Prostate gland (tissue), 2 donors: ENCODE data around the gene SMARCB1. TPM values are rescaled to one million over a fixed set of nuclear protein-coding genes. Genes with fewer than 3 reads are reported as not detected.

ENCODE experiments used
- DNase-seq: peaks from one replicate; pipeline ENCODE4 v3.0.0-alpha.2; 2019; ENCODE audit warnings: low spot score
- H3K27ac ChIP-seq, 2 donors: fragments of 200-600 bp; sonication (generic); 2 replicates each; pipeline ENCODE4 v1.5.1; 2017 to 2019
- H3K27me3 ChIP-seq: fragments of 200-600 bp; sonication (generic); replicated peaks from 2 replicates; pipeline ENCODE4 v1.5.1; 2019; ENCODE audit not compliant: insufficient read depth
- H3K36me3 ChIP-seq, 2 donors: fragments of 200-600 bp; sonication (generic); 1 replicate in 1 of 2; 2 replicates in 1 of 2; pipeline versions ENCODE4 v1.5.1 to v1.8.1; 2017 to 2019
- H3K4me1 ChIP-seq: fragments of 200-600 bp; sonication (generic); replicated peaks from 2 replicates; pipeline ENCODE4 v1.5.1; 2019
- H3K4me3 ChIP-seq, 2 donors: fragments of 200-600 bp; sonication (generic); 2 replicates each; pipeline ENCODE4 v1.5.1; 2017 to 2019
- H3K9me3 ChIP-seq: fragments of 200-600 bp; sonication (generic); 2 replicates; pipeline ENCODE4 v1.5.1; 2017
- CTCF ChIP-seq, 4 experiments: fragments of 200-600 bp in 2 of 4; fragments of 450-650 bp in 2 of 4; sonication (generic) in 2 of 4; IDR thresholded peaks; 1 replicate in 3 of 4; 2 replicates in 1 of 4; pipeline ENCODE4 v1.5.1; 2016 to 2019; ENCODE audit warnings: antibody characterized with exemption in 4 of 4, mild to moderate bottlenecking in 2 of 4, moderate library complexity in 2 of 4
- POLR2A ChIP-seq: fragments of 450-650 bp; IDR thresholded peaks from one replicate; pipeline ENCODE4 v1.6.1; 2016; ENCODE audit warnings: antibody characterized with exemption, mild to moderate bottlenecking
- POLR2AphosphoS5 ChIP-seq: sonication (generic); formaldehyde crosslinking; IDR thresholded peaks from one replicate; pipeline ENCODE4 v1.6.1; 2017; ENCODE audit warnings: antibody characterized with exemption
- WGBS: methylation state at CpG from one replicate; pipeline ENCODE4 v1.1.5; 2018; 5-methylcytosine and 5-hydroxymethylcytosine counted together
- intact Hi-C: fragments of 100-400 bp; cut with DNase I; formaldehyde crosslinking; loops from one replicate; pipeline ENCODE4 v1.14.2; 2022
- total RNA-seq, 2 donors: library from RNA; depleted of rRNA; stranded (reverse); fragments of >200 nt; gene quantifications; one replicate each; pipeline ENCODE4 v1.1.0, GENCODE V29; 2016

SMARCB1 gene
- total RNA-seq, 2 donors from 2014 or later = 77.2 to 136 TPM

- peaks cover 10% of the 10 kb centered on the region for H3K4me1 ChIP-seq
- H3K27me3 ChIP-seq = no peaks in the 10 kb centered on the region
- H3K27ac ChIP-seq = no peak overlapping the region
- no peaks in the 10 kb centered on the region for H3K9me3 ChIP-seq
- no peak overlapping the region for H3K4me3 ChIP-seq
- H3K36me3 ChIP-seq = no peaks in the 10 kb centered on the region
- TF ChIP-seq POLR2AphosphoS5 = no peak
- no peak for TF ChIP-seq CTCF (IDR thresholded peaks at IDR 0.05)
- no peak for TF ChIP-seq POLR2A
- whole genome bisulfite sequencing = 58% methylated on average over 13 of the region's 13 CpGs
- DNase-seq = no peak
- intact Hi-C loops = loop anchor here (10.0 kb wide), 1 partner anchor 399 kb away; no protein-coding TSS in a partner anchor
These were observed 47.1 kb downstream of the SMARCB1 start for GRCh38 chr22:23833911-23834317.

- intact Hi-C loops = loop anchor here (10.0 kb wide), 1 partner anchor 400 kb away; no protein-coding TSS in a partner anchor
- Histone ChIP-seq H3K4me1 (peaks cover 10% of the 10 kb centered on the region), H3K4me3 (no peak overlapping the region), H3K36me3 (no peaks in the 10 kb centered on the region), H3K27me3 (no peaks in the 10 kb centered on the region), H3K27ac (no peak overlapping the region), H3K9me3 (no peaks in the 10 kb centered on the region)
- no peak for DNase-seq
- WGBS = 94% methylated on average over 3 of the region's 3 CpGs
- TF ChIP-seq POLR2AphosphoS5 (no peak), POLR2A (no peak), CTCF (IDR thresholded peaks at IDR 0.05) (no peak)
These were observed 47.6 kb downstream of the SMARCB1 start for GRCh38 chr22:23834406-23834792.

GRCh38 chr22:23834793-23835483 is 48.2 kb downstream of the SMARCB1 start:
- no peaks in the 10 kb centered on the region for H3K36me3 ChIP-seq
- WGBS = 79% methylated on average over 10 of the region's 10 CpGs
- H3K27ac ChIP-seq = no peak overlapping the region
- H3K9me3 ChIP-seq = no peaks in the 10 kb centered on the region
- intact Hi-C loops = loop anchor here (10.0 kb wide), 1 partner anchor 400 kb away; no protein-coding TSS in a partner anchor
- no peak for DNase-seq
- no peaks in the 10 kb centered on the region for H3K27me3 ChIP-seq
- TF ChIP-seq POLR2AphosphoS5 (no peak), CTCF (IDR thresholded peaks at IDR 0.05) (no peak), POLR2A (no peak)
- H3K4me3 ChIP-seq = no peak overlapping the region
- peaks cover 10% of the 10 kb centered on the region for H3K4me1 ChIP-seq

GRCh38 chr22:23835484-23836144 is 48.8 kb downstream of the SMARCB1 start:
- Histone ChIP-seq H3K4me3 (no peak overlapping the region), H3K9me3 (no peaks in the 10 kb centered on the region), H3K27ac (no peak overlapping the region), H3K36me3 (no peaks in the 10 kb centered on the region), H3K27me3 (no peaks in the 10 kb centered on the region), H3K4me1 (peaks cover 10% of the 10 kb centered on the region)
- intact Hi-C loops = loop anchor here (10.0 kb wide), 1 partner anchor 401 kb away; no protein-coding TSS in a partner anchor
- WGBS = 66% methylated on average over 11 of the region's 11 CpGs
- no peak for DNase-seq
- TF ChIP-seq POLR2AphosphoS5 (no peak), POLR2A (no peak), CTCF (IDR thresholded peaks at IDR 0.05) (no peak)
